D721Med (cell line): ENCODE measurements around the gene TFDP2.

Source experiments
- DNase-seq: peaks from one replicate; pipeline ENCODE4 v3.0.0; 2011; ENCODE audit warnings: low spot score; ENCODE audit not compliant: insufficient read length
- FAIRE-seq: peaks from 2 replicates; lab custom pipeline; 2011; peaks lifted over from hg19 to GRCh38; lab: Jason Lieb, UNC
- TF ChIP-seq, protein P1 (sequence below): IDR thresholded peaks from 2 replicates; pipeline ENCODE4 v1.5.1; 2012; ENCODE audit warnings: mild to moderate bottlenecking, control low read depth; ENCODE audit not compliant: insufficient read depth; ENCODE audit errors: missing control alignments

Gene TFDP2, protein sequence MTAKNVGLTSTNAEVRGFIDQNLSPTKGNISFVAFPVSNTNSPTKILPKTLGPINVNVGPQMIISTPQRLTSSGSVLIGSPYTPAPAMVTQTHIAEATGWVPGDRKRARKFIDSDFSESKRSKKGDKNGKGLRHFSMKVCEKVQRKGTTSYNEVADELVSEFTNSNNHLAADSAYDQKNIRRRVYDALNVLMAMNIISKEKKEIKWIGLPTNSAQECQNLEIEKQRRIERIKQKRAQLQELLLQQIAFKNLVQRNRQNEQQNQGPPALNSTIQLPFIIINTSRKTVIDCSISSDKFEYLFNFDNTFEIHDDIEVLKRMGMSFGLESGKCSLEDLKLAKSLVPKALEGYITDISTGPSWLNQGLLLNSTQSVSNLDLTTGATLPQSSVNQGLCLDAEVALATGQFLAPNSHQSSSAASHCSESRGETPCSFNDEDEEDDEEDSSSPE

DNA sequence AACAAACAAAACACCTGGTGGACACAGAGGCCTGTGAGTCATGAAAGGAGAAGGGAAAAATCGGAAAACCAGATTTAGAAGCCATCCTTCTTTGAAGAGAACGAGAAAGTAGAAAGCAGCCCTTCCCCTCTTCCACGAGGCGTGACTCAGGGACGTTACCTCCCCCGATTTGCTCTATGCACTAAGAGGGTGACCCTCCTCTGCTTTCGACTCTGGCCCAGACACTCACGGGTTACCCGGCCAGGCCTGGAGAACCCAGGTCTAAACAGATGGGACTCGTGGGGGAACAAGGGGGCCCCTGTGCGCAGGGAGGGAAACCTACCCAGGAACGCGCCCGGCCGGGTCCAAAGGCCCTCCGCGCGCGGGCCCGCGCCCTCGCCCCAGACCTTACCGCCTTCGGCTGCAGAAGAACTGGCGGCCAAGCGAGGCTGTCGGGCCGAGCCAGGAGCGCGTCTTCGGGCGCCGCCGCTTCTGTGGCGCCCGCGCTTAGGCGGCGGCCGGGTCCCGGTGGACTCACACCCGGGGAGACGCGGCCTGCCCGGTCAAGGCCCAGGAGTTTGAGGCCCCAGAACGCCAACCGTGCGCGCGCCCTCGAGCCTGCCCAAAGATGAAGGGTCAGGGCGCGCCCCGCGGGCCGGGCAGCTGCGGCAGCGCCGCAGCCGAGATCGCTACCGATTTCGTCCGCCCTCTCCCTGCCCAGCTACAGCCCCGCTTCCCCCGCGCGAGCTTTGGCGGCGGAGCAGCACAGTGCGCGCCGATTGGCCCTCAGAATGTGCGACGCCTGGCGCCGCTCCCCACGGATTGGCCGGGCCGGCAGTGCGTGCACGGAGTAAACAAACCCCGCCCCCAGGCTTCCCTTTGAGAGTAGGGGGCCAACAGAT lies at the start of gene TFDP2:
TFDP2 (minus strand) TSS at position 753 of the 881 bp plus-strand sequence. CDS start 47,795 bp downstream, outside the sequence.
- TF ChIP-seq, protein P1, sequence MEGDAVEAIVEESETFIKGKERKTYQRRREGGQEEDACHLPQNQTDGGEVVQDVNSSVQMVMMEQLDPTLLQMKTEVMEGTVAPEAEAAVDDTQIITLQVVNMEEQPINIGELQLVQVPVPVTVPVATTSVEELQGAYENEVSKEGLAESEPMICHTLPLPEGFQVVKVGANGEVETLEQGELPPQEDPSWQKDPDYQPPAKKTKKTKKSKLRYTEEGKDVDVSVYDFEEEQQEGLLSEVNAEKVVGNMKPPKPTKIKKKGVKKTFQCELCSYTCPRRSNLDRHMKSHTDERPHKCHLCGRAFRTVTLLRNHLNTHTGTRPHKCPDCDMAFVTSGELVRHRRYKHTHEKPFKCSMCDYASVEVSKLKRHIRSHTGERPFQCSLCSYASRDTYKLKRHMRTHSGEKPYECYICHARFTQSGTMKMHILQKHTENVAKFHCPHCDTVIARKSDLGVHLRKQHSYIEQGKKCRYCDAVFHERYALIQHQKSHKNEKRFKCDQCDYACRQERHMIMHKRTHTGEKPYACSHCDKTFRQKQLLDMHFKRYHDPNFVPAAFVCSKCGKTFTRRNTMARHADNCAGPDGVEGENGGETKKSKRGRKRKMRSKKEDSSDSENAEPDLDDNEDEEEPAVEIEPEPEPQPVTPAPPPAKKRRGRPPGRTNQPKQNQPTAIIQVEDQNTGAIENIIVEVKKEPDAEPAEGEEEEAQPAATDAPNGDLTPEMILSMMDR: no peak
- DNase-seq (peak; percentile 76), FAIRE-seq (no peak)

DNA sequence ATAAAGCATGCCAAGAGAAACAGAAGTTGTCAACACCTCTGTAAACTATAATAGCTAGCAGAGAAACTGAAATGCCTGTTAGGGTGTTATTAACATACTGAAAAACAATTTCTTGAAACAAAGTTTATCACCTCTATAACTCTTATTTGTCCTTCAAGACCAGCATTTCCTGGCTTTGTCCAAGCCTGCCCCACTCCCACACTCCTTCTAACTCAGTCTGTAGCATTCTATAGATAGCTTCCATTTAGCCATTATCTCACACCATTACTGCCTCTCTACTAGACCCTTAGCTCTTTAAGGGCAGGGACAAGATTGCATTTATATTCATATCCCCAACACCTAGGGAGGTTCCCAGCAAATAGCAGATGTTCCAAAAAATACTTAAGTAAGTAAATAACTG lies 39.5 kb upstream of the TFDP2 start:
- no peak for FAIRE-seq
- DNase-seq: no peak
- TF ChIP-seq, protein P1: no peak

DNA sequence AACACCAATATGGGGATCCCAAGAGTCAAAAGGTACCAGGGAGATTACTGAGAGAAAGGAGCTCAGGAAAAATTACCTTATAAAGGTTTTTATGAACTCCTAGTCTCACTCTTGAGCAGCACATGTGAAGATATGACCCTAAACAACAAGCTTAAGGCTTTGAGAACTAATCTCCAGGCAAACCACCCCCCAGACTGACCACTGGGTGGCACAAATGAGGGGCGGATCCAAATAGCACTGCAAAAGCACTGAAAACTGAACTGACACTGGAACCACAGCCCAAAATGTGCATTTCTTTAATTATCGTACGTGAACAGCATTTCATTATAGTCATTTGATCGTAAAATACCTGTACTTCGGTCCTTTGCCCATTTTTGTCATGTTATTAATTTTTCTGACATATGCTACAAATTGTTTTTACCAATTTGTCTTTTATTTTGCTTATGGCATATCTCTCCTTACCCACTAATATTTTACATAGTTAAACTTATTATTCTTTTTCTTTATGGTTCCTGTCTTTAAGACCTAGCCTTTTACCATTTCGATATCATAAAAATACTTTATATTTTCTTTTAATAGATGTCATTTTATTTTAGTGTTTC lies 31.5 kb upstream of the TFDP2 start:
- no peak for DNase-seq
- TF ChIP-seq, protein P1: peak; percentile 51
- FAIRE-seq: no peak

DNA sequence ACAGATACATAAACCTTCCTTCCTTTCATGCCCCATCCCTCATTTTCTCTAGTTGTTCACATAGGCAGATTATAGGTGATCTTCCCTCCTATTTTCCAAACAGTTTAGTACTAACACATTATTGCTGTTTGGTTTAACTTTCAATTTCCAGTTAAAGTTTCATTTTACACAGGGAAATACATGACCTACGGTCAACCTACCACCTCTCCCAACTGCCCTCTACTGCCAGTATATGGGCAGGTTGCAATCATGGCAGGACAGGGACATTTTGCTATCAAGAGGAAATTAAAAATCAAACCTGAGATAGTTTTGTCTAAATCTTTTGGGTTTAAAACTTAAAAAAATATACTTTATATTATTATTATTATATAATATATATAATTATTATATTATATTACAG lies 26.1 kb upstream of the TFDP2 start:
- TF ChIP-seq, protein P1: no peak
- DNase-seq: no peak
- no peak for FAIRE-seq

DNA sequence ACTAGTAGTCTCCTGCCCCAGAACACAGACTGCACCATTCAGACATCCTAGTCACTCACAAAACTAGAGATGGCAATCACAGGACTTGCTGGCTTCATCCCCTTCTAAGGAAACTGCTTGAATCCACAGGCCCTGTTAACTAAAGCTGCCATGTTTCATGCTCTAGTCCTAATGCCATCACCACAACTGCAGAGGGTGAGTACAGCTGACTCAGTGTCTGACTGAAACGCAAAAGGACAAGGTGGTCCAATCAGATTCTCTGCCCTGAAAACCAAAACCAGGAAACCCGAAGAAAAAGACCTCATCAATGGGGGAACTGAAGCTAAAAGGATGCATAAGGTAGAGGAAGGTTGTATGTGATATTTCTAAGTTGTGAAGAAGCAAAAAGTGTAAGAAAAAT lies 25.2 kb upstream of the TFDP2 start:
- DNase-seq: no peak
- TF ChIP-seq, protein P1: no peak
- no peak for FAIRE-seq

DNA sequence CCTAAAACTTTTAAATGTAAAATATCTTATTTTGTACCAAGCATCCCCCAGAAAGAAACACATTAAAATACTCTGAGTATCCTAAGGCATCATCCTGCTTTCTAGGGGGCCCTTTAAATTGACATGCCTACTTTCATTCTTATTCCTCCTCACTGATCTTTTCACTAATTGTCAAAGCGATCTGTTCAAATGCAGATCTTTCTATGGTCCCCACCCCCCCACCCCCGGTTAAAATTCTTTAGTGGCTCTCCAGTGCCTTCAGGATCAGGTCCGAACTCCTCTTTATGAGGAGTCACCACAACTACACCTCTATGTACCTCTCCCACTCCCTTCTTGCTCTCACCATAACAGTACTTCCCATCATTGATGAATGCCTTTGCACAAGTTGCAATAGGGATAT lies 19.2 kb upstream of the TFDP2 start:
- FAIRE-seq: no peak

More for the DNA sequence above, 19.2 kb upstream of the TFDP2 start:
- TF ChIP-seq, protein P1: no peak
- no peak for DNase-seq
